GM19043 (cell line): ENCODE measurements around the gene ARSK.
A peak's percentile ranks its signal among the peaks of the same experiment; 100 is the strongest.

ENCODE experiments used
- ATAC-seq: cut with Tn5 transposase; IDR thresholded peaks from one replicate; pipeline ENCODE4 v1.9.1; 2021; ENCODE audit warnings: low read depth; ENCODE audit not compliant: unreplicated experiment

Gene ARSK

DNA sequence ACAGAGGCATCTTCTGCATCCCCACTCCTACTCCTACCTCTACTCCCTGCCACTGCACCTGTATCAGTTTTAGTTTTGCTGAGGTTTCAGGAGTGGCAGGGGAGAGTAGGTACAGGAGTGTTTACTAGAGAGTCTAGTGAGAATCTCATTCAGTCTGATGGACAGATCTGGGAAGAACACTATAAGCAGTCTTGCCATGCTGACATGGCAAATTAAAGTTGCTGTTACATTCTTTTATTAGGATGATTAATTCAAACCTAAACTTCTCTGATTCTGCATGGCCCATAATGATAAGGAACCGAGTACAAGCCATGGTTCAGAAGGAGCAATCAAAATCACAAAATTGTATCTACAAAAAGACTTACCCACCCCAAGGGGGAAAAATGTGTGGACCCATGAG is 7.4 kb downstream of the ARSK start:
- ATAC-seq, result no peak

DNA sequence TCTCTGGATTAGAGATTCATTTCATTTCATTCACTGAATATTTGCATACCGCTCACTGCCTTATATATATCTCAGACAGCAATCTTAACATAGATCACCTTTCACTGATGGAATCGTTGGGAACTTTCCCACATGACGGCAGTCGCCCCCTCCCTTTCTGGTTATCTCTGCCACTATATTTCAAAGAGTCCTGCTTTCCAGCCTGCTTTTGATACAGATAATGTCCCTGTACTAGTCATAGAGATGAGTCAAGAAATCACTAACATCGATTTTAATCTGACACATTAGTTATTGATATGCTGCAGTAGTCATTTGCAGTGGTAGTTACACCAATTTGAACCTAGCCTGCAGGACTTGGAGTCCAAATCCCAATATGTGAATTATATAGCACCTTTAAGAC is 8.5 kb downstream of the ARSK start:
- no peak for ATAC-seq

DNA sequence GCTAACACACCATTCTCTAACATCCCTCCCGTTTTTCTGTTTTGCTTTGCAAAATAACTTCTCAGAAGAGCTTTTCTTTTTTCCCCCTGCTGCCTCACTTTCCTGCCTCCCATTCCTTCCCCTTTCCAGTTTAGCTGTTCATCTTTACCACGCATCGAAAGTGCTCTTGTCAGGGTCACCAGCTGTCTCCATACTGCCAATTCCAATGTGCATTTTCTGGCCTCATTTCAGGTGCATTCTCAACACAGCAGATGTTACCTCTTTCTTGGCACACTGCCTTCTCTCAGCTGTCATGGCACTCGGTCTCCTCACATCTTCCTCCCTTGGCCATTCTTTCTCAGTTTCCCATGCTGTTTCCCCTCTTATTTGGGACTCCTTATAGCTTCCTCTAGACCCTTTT is 9.5 kb downstream of the ARSK start:
- no peak for ATAC-seq

DNA sequence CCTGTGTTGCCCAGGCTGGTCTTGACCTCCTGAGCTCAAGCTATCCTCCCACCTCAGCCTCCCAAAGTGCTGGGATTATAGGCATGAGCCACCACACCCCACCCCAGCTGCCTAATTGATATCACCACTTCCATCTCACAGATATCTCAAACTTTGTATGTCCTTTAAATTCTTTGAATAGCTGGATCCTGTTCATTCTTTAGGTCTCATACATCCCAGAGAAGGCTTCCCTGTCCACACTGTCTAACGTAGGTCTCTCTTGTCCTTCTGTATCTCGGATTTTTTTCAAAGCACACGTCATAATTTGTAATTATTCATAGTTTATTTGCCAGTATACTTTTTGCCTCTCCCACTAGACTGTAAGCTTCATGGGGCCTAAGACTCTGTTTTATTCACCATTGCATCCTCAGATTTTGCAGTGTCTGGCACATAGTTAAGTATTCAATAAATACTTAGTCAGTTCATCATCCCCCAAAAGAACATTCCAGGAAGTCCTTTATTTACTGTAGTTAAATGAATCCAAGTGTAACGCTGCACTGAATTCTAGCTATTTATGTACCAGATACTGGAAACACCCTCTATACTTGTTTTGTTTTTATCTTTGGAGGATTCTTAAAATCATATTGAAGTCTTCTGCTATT is 10.5 kb downstream of the ARSK start:
- ATAC-seq, result no peak

DNA sequence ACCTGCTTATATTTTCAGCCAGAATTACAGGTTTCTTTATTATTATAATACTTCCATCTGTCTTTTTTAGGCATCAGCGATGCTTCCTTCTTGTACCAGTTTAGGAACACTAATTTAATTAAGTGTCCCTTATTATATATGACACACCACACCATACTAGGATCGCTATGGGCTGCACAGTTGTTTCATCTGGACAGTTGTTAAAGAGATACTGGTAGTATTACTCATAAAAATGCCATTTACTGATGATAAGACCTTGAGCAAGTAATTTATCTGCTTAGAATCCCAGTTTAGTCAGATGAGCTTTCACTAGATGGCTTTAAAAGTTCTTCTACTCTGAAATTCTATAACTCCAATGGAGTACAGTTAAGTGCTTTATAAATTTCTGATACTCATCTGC is 17.1 kb downstream of the ARSK start:
- no peak for ATAC-seq

DNA sequence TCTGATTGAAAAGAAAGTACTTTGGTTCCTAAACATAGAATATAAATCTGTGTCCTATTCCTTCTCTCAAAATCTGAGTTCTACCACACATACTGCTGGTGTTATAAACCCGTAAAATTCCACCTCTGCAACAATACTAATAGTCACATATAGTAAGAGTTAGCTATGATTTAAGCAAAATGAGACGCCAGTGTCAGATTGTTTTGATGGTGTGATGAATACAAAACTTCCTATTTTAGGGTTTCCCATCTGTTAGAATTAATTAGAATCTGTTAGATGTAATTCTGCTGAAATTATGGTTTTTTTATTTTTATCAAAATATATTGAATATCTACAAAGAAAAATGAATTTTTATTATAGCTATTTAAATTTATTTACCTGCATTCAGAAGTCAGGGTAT is 26.7 kb downstream of the ARSK start:
- ATAC-seq, result no peak

DNA sequence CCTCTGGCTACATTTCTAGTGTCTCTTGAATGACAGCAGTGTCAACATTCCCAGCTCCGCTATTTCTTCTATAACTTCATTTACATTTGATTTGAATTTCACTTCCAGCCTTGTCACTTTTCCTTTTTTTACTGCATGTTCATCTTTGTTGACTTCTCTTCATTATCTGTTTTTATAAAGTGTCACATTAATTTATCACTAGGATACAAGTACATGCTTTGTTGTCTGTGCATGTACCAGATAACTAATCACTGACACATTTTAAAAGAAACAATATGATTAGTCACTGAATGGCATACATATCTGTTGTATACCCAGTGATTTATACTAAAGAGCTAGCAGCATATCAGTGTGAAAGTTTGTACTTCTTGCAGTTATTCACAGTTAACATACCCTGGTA is 29.1 kb downstream of the ARSK start:
- no peak for ATAC-seq

DNA sequence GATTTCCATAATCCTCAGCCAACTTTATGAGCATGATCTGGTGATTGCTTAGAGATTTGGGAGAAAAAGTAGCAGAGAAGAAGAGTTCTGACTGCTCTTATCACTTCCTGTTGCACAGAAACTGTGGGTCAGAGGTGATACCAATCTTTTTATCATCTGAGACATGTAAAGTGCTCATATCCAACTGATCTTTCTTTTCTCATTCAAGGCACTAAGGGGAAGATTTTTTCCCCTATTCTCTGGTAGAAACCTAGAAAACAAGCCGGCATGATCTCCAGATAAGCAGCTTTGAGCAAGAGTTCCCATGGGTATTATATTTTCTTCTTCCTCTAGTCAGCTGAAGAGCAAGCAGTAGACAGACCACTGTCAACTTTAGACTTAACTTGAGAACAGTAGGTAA is 36.0 kb downstream of the ARSK start:
- no peak for ATAC-seq

DNA sequence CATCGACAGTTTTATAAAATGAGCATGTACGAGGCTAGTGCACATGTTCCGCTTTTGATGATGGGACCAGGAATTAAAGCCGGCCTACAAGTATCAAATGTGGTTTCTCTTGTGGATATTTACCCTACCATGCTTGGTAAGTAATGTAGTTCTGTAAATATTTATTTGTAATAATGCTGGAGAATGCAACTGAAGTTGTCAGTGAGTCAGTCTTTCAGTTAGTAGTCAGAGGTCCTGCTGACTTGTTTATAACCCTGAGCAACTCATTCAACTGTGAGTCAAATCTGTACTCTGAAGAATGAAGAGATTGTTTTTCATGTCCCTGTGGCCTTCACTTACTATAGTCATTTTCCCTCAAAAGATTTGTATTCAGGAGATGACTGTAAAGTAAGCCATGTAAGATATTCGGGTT is 36.6 kb downstream of the ARSK start:
- peak; percentile 82 for ATAC-seq

DNA sequence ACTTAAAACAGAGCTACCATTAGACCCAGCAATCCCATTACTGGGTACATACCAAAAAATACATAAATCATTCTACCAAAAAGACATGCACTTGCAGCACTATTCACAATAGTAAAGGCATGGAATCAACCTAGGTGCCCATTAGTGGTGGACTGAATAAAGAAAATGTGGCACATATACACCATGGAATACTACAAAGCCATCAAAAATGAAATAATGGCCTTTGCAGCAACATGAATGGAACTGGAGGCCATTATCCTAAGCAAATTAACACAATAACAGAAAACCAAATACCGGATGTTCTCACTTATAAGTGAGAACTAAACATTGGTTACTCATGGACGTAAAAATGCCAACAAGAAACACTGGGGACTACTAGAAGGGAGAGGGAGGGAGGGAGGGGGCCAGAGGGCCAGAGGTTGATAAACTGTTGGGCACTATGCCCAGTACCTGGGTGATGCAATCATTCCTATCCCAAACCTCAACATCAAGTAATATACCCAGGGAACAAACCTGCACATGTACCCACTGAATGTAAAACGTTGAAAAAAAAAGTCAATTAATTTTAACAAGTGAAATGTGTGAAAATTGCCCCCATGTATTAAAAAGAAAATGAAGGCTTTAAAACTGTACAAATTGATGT is 40.5 kb downstream of the ARSK start:
- ATAC-seq, result no peak

DNA sequence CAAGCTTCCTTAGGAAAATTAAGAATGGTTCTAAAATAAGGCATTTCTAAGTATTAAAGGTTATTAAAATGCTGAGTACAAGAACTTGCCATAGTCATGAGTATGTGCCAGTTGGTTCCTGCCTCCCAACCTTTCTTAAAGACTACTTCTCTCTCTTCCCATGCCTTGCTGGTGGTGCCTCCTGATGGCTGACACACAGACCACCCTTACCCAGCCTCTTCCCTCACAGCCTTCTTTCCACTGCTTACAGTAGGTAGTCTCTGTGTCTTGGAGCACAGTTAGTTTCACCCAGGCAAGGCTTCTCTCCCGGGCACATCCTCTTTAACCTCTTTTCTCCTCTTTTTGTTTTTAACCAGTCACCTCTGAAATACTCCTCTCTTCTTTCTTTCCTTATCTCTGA is 44.4 kb downstream of the ARSK start:
- no peak for ATAC-seq

DNA sequence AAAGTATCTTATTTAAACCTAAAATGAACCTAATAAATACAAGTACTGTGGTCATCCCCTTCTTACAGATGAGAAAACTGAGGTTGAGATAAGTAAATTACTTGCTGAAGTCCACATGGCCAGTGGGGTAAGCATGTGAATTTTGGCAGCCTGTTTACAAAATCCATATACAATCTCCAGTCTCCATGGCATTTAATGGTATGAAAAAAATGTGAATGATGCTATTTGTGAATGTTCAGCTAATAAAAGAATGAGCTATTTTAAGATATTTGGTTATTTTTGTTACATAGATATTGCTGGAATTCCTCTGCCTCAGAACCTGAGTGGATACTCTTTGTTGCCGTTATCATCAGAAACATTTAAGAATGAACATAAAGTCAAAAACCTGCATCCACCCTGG is 45.7 kb downstream of the ARSK start:
- no peak for ATAC-seq

DNA sequence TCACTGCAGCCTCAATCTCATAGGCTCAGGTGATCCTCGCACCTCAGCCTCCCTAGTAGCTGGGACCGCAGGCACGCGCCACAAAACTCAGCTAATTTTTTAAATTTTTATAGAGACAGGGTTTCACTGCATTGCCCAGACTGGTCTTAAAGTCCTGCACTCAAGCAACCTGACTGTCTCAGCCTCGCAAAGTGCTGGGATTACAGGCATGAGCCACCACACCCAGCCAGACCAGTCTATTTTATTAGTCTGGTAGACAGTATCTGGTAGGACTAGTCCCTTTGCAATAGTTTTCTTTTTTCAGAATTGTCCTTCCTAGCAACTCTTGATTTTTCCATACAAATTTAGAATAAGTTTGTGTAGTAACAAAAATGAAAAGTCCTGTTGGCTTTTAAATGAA is 50.9 kb downstream of the ARSK start:
- ATAC-seq, result no peak

DNA sequence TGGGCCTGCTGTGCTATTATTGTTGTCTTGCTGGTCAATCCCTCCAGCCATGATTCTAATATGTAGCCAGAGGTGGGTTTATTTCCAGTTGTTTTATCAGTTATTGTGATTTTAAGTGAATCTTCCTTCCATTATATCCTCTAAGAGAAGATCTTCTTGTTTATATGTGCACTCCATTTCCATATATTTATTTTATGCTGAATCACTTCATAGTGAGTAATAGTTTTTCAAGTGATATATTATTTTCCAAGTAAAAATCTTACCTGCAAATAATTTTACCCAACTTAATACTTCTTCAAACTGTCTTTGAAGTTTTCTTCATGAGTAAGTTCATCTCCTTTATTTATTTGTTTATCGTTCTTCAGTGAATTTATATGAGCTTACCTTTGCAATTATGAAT is 51.5 kb downstream of the ARSK start:
- no peak for ATAC-seq

DNA sequence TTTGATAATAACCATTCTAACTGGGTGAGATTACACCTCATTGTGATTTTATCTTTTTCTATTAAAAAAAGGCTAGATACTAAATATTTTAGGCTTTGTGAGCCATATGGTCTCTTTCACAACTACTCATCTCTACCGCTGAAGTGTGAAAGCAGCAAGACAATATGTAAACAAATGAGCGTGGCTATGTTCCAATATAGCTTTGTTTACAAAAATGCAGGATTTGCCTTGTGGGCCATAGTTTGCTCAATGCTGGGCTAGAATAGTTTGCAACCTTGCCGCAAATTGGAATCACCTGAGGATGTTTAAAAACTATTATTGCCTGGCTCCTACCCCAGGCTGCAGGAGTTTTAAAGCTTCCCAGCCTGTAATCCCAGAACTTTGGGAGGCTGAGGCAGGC is 54.8 kb downstream of the ARSK start:
- no peak for ATAC-seq

DNA sequence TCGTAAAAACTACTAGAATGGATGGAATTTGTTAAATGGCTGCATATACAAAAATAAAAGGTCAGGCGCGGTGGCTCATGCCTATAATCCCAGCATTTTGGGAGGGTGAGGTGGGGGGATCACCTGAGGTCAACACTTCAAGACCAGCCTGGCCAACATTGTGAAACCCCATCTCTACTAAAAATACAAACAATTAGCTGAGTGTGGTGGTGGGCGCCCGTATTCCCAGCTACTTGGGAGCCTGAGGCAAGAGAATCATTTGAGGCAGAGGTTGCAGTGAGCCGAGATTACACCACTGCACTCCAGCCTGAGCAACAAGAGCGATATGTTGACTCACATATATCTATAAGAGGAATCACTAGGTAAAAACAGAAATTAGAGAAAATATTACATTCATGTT is 55.6 kb downstream of the ARSK start:
- no peak for ATAC-seq

DNA sequence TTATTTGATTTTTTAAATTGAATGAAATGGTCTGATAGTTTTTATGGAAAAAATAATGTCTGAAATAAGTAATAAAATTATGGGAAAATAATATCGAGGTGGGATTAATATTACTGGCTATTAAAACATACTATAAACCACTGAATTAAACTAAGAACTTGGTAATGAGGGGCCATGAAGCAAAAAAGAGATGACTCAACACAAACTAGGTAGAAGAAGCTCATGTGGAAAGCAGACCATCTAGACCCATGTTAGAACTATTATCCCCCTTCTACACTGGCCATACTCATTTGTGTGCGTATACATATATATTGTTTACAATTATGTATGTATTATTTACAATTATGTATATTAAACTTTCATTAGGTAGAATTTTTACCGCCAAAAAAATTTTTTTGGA is 56.5 kb downstream of the ARSK start:
- no peak for ATAC-seq

DNA sequence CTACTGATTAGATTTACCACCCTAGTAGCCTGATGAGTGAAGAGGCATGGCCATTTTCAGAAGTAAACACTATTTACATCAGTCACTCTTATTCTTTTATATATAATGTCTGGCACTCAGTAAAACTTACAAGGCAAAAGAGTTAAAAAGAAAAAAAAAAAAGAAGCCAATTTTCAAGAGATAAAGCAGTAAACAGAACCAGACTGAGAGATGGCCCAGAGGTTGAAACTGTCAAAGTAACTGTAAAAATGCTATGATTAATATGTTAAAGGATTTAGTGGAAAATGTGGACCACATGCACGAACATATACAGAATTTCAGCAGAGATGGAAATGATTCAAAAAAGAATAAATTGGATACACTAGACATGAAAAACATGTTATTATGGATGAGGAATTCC is 58.6 kb downstream of the ARSK start:
- ATAC-seq, result no peak

DNA sequence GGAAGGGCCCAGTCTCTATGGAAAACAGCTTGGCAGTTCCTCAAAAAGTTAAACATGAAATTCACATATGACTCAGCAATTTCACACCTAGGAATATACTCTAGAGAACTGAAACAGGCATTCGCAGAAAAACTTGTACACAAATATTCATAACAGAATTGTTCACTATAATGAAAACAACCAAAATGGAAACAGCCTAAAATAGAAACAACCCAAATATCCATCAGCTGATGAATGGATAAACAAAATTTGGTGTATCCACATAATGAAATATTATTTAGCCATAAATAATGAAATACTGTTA is 60.2 kb downstream of the ARSK start:
- ATAC-seq, result peak; percentile 56

DNA sequence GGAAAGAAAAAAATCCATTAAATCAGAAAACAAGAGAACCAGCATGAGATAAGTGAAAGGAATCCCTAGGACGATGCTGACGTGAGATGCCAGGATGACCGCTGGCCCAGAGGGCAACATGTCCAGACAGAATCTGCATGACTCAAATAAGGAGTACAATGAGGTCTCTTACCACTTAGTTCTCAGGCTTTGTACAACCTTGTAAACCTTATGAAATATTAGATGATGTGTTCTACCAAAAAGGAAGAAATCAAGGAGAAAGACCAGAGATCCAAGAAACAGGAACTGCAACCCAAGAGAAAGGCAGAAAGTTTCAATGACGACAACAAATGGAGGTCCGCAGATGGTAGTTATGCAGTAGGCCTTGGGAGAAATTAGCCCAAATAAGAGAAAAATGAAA is 62.2 kb downstream of the ARSK start:
- ATAC-seq, result no peak

DNA sequence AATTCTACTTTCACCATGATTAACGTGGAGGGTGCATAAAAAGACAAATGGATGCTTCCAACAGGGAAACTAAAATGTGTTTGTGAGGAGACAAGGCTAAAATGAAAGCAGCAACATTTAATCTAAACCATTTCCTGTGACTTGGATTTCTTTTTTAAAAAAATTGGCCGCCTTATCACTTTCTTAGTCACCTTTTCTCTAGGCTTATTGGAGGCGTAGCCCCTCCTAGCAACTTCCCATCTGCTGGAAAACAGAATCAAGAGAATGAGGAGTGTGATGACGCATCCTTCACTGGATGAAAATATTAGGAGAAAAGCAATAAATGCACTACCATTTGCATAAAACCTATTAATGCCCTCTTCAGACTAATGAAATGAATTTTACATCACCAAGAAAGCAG is 64.2 kb downstream of the ARSK start:
- no peak for ATAC-seq

DNA sequence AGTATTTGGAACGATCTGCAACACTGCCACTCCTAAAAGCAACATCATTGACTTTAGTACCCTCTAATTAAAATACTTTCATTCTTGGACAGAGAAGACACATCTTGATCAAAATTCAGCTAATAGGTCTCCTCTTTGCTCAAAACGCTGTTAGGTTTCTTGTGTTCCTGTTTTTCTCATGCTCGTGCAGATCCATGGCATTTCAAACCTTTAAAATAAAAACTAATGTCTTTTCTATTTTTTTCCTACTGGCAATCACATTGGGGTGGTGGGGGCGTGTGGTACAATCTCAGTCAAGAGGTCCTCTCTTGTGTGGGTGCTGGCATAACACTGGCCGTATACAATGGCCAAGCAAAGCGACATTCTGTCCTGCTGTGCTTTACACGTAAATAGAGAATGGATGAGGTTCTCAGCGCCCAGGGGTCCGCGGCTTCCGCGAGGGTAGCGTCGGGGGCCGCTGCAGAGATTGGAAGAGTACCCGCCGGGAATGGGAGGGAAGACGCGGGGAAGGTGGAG is 64.7 kb downstream of the ARSK start:
- no peak for ATAC-seq
